Fibroblast of skin of right biceps (primary cell): Measurements from ENCODE around the gene GYPE.
"Not testable (repeated sequence)": the region's sequence is repeated elsewhere in the genome, so short reads cannot be mapped to it uniquely, and the experiment has no call there.

Experiments
- DNase-seq: peaks from one replicate; pipeline ENCODE4 v3.0.0-alpha.2; 2013

Gene GYPE

DNA sequence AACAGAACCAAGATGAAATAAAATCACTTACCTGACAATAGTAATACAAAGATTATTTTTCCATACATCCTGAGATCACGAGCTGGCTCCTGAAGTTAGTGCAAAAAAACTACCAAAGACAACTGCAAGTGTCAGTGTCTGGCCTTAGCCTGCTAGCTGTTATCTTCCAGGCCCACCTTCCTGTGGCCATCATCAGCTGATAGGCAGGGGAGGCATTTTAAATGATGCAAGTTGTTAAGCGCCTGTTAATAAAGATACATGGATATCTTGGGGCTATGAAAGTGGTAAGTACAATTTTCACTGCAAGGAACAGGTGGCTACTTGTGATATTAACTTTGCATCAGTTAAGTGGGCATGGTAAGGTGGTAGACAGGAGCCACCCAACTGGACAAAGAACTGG lies at the start of gene GYPE:
Gene GYPE (minus strand): TSS at position 120 of the 400 bp plus-strand sequence. CDS start 52 bp downstream, at position 68.
- not testable (repeated sequence) for DNase-seq

DNA sequence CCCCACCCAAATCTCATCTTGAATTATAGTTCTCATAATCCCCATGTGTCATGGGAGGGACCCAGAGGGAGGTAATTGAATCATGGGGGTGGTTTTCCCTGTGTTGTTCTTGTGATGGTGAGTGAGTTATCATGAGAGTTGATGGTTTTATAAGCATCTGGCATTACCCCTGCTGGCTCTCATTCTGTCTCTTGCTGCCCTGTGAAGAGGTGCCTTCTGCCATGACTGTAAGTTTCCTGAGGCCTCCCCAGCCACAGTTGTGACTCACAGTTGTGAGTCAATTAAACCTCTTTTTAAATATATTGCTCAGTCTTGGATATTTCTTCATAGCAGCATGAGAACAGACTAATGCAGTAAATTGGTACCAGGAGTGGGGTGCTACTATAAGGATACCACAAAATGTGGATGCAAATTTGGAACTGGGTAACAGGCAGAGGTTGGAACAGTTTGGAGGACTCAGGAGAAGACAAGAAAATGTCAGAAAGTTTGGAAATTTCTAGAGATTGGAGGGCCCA lies 46.2 kb upstream of the GYPE start:
- not testable (repeated sequence) for DNase-seq

DNA sequence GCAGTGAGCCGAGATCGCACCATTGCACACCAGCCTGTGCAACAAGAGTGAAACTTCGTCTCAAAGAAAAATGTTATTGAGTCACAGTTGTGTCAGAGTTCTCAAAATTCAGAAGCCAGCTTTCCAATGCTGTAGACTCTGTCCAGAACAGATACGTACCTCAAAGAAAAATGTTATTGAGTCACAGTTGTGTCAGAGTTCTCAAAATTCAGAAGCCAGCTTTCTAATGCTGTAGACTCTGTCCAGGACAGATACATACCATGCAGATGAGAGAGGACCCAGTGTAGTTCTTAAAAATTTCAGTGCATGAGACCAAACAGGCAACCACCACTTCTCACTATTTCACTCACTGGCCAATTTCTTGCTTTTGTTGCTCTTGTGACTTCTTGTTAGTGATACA lies 45.6 kb upstream of the GYPE start:
- DNase-seq = peak; percentile 0

DNA sequence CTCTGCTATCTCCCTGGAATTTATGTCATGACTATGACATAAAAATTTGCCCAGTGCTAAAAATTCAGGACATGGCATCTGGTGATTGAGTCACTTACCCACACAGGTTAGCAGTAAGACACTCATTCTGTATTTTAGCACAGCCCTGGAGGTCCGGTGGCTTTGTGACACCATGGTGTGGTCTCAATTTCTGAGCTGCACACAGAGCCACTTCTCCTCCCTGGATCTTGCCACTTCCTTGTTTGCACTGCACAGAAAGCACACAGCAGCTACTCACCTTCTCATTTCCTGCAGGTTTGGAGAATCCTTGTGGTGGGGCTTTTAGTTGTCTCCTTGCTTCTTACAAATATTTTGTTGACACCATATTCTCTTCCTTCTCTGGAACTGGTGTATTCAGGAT lies 44.8 kb upstream of the GYPE start:
- not testable (repeated sequence) for DNase-seq

- DNase-seq = not testable (repeated sequence)
Measured at GRCh38 chr4:143947493-143947892, 42.1 kb upstream of the GYPE start.

GRCh38 chr4:143940708-143941107 lies 35.3 kb upstream of the GYPE start:
- not testable (repeated sequence) for DNase-seq

- no peak for DNase-seq
Measured at GRCh38 chr4:143939528-143939927, 34.2 kb upstream of the GYPE start.

GRCh38 chr4:143938890-143939289 lies 33.5 kb upstream of the GYPE start:
- not testable (repeated sequence) for DNase-seq

DNA sequence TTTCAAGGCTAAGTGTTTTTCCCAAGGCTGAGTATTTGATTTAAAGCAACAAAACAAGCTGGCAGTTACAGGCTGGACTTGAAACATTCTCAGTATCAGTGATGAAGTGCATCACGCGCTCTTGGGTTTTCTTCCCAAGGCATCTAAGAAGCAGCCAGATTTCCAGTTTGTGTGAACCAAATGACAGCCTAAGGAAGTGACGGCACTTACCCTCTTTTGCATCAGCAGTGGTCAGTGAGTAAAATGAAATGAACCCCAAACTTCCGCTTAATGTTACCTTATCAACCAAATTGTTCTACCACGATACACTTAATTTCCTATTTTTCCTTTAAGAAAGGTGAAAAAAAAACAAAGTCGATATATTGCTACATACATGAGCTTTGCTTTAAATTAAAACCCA lies 15.8 kb upstream of the GYPE start:
- no peak for DNase-seq

DNA sequence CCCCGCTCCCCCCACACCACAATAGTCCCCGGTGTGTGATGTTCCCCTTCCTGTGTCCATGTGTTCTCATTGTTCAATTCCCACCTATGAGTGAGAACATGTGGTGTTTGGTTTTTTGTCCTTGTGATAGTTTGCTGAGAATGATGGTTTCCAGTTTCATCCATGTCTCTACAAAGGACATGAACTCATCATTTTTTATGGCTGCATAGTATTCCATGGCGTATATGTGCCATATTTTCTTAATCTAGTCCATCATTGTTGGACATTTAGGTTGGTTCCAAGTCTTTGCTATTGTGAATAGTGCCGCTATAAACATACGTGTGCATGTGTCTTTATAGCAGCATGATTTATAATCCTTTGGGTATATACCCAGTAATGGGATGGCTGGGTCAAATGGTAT lies 11.1 kb upstream of the GYPE start:
- not testable (repeated sequence) for DNase-seq

GRCh38 chr4:143912478-143912877 lies 7.1 kb upstream of the GYPE start:
- DNase-seq = not testable (repeated sequence)

DNA sequence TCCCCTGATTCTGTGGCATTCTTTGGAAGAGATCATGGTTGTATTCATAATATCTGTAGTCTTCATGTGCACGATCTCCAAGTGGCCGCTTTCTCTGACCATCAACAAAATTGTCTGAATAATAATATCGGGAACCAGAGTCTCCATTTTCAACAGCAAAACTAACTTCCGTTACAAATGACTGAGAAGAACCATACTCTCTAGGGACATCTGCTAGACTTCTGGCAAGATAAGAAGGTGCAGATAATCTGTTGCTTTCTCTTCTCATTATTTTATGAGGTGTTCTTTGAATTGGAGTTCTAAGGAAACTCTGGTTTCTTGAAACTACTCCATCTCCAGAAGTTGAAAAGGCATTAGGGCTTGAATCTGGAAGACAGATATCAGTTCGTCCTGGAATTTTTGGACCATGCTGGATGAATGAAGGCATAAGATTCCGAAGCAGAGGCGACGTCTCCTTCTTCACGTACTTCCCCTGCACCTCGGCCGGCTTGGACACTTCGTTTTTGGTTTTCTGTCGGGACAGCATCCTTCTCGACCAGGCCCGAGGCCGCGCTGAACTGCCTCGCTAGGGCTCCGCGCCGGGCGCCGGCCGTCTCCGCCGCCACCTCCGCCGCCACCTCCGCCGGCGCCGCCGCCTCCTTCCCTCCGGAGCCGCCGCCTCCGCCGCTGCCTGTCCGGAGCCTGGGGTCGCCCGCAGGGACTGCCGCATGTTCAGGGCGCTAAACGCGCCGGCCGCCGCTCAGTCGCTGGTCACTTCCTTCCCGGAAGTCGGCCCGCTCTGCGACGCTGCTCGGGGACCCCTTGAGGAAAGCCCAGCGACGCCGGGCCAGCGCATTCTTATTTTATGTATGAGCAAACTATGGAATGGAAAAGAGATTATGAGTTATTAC lies 6.4 kb upstream of the GYPE start:
- DNase-seq = peak; percentile 55

GRCh38 chr4:143910906-143911305 lies 5.5 kb upstream of the GYPE start:
- DNase-seq = not testable (repeated sequence)

- not testable (repeated sequence) for DNase-seq
Measured at GRCh38 chr4:143907811-143908210, 2.5 kb upstream of the GYPE start.

GRCh38 chr4:143904431-143904830 lies 928 bp downstream of the GYPE start:
- DNase-seq = not testable (repeated sequence)

DNA sequence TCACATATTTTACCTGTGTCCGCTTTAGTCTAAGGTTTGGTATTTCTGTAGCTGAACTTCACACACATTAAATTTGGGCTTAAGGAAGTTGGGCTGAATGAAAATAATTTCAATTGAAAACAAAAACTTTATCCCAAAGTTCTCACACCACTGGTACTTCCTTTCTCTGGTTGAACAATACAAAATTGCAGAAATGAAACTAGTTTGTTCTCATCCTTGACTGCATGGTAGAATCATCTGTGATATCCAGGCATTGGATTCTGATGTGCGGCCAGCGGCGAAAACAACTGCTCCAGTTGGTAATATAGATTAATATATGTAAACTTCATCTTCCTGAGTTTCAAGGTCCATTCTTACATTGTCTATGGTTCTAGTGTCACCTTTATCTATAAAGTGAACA lies 15.0 kb downstream of the GYPE start:
- DNase-seq = not testable (repeated sequence)

DNA sequence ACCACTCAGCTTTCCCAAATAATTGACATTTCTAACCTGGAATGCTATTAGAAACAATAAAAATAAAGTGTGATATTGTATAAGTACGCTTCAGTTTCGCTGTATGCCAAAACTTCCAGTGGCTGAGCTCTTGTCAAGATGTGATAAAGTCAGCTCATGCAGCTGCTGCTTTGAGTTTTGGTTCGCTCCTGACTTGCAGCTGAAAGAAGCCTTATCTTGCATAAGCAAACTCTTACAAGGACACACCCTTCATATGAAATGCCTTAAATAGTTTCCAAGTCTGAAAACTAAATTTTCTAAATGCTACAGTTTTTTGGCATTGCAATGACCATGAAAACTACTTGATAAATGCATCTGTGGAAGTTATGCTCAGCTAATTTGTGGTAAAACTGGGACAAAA lies 17.2 kb downstream of the GYPE start:
- DNase-seq = not testable (repeated sequence)

GRCh38 chr4:143884965-143885364 lies 20.4 kb downstream of the GYPE start:
- DNase-seq = not testable (repeated sequence)

DNA sequence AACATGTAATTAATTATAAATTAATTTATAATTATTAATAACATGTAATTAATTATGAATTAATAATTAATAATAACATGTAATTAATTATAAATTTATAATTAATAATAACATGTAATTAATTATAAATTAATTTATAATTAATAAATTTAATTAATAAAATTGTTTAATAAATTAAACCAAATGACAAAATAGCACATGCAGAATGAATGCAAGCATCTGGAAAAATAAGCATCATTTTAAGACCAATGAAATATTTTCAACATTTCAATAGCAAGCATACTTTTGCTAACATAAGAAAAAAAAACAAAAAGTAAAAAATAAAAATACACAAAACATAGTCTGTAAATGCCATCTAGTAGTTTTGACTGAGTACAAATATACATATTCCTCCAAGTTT lies 21.8 kb downstream of the GYPE start:
- DNase-seq = no peak

GRCh38 chr4:143882892-143883291 lies 22.5 kb downstream of the GYPE start:
- no peak for DNase-seq

DNA sequence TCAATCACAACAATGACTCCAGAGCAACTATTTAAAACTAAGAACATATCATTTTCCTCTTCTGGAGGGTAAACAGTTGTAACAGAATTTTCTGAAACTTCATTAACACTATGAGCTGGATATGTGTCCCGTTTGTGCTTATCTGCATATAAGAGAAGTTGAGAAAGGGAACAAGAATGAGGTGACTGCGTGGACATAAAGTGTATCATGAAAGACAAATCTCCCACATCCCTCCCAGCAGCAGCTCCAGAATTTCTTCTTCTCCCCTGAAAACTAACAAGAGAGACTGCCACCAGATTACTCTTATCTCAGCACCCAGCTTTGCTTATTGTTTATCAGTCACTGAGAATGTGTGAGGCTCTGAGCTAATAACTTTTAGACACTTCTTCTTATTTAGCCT lies 25.8 kb downstream of the GYPE start:
- not testable (repeated sequence) for DNase-seq

DNA sequence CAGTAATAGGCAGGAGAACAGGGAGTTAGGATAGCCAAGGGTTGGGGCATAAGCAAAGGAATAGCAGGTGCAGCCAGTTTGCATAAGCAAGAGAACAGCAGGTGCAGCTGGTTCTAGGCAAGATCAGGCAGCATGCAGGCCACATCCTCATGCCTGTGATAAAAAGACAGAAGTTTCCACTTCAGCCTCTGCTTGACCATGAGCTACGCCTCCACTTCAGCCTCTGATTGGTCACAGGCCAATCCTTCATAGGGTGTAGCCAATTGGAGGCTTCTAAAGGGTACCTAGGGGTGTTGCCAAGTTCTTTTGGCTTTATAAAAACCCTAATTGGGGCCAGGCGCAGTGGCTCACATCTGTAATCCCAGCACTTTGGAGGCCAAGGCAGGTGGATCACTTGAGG lies 30.0 kb downstream of the GYPE start:
- not testable (repeated sequence) for DNase-seq

DNA sequence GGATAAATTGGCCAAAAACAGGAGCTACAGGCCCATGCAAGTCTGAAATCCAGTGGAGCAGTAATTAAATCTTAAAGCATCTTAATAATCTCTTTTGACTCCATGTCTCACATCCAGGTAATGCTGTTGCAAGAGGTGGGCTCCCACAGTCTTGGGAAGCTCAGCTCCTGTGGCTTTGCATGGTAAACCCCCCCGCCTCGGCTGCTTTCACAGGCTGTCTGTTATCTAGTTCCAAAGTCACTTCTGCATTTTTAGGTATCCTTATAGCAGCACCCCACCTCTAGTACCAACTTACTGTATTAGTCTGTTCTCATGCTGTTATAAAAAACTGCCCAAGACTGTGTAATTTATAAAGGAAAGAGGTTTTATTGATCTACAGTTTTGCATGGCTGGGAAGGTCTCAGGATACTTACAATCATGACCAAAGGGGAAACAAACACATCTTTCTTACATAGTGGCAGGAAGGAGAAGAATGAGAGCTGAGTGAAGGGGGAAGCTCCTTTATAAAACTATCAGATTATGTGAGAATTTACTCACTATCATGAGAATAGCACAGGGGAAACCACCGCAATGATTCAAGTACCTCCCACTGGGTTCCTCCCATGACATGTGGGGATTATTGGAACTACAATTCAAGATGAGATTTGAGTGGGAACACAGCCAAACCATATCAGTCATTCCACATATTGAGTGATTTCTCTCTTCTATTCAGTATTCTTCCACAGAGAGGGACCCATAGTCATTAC lies 34.7 kb downstream of the GYPE start:
- not testable (repeated sequence) for DNase-seq

GRCh38 chr4:143869925-143870324 lies 35.4 kb downstream of the GYPE start:
- not testable (repeated sequence) for DNase-seq
